HEK293 (cell line): ENCODE data around the gene NINJ2.
A peak's percentile ranks its signal among the peaks of the same experiment; 100 is the strongest.

Experiments used
- CTCF ChIA-PET: fragments of 350-600 bp; formaldehyde crosslinking; extraction: SDS; loops from one replicate; lab custom pipeline; 2021; ENCODE audit warnings: antibody characterized with exemption; lab: Yijun Ruan, JAX
- POLR2A ChIA-PET: fragments of 300-600 bp; formaldehyde crosslinking; extraction: SDS; loops from one replicate; lab custom pipeline; 2020; ENCODE audit warnings: antibody characterized with exemption, inconsistent platforms; lab: Yijun Ruan, JAX
- H3K27ac ChIP-seq: fragments of 200-500 bp; sonication (Bioruptor generic); 2 replicates; pipeline ENCODE4 v1.5.1; 2014; ENCODE audit warnings: low read depth, low read length, control low read depth, inconsistent platforms; ENCODE audit errors: extremely low read depth
- H3K36me3 ChIP-seq, 2 experiments: fragments of 200-500 bp in 1 of 2; sonication (Bioruptor generic) in 1 of 2; 1 replicate in 1 of 2; 2 replicates in 1 of 2; pipeline ENCODE4 v1.5.1; 2014 to 2017; ENCODE audit warnings: inconsistent platforms in 2 of 2, low read length in 2 of 2; ENCODE audit not compliant: control insufficient read depth in 2 of 2, insufficient read depth in 1 of 2
- H3K4me1 ChIP-seq: fragments of 200-500 bp; sonication (Bioruptor generic); 2 replicates; pipeline ENCODE4 v1.5.1; 2014; ENCODE audit warnings: mild to moderate bottlenecking, low read length, inconsistent platforms; ENCODE audit not compliant: control insufficient read depth, insufficient read depth
- H3K4me3 ChIP-seq: 2 replicates; pipeline ENCODE4 v1.5.1; 2011; ENCODE audit warnings: low read depth, mild to moderate bottlenecking, control low read depth, low read length, moderate library complexity
- H3K9me3 ChIP-seq: fragments of 200-500 bp; sonication (Bioruptor generic); 2 replicates; pipeline ENCODE4 v1.5.1; 2014; ENCODE audit warnings: low read depth, low read length, inconsistent platforms; ENCODE audit not compliant: control insufficient read depth, insufficient read depth
- EGR2 ChIP-seq: fragments of 450-650 bp; formaldehyde crosslinking; IDR thresholded peaks from 2 replicates; pipeline ENCODE4 v1.5.1; 2016; ENCODE audit warnings: low read depth, missing biosample characterization, missing genetic modification characterization
- GLIS2 ChIP-seq: fragments of 450-650 bp; formaldehyde crosslinking; IDR thresholded peaks from 2 replicates; pipeline ENCODE4 v1.5.1; 2016; ENCODE audit warnings: missing biosample characterization, missing genetic modification characterization
- HOXD13 ChIP-seq: sonication (generic); formaldehyde crosslinking; IDR thresholded peaks from 2 replicates; pipeline ENCODE4 v1.8.0; 2022; ENCODE audit warnings: missing genetic modification reagents, borderline replicate concordance
- IKZF3 ChIP-seq: fragments of 450-650 bp; IDR thresholded peaks from 2 replicates; pipeline ENCODE4 v1.5.0; 2018; ENCODE audit warnings: missing biosample characterization, mild to moderate bottlenecking, missing genetic modification characterization, moderate library complexity
- KLF7 ChIP-seq: fragments of 450-650 bp; formaldehyde crosslinking; IDR thresholded peaks from 2 replicates; pipeline ENCODE4 v1.5.1; 2016; ENCODE audit warnings: missing biosample characterization, missing genetic modification characterization, borderline replicate concordance
- SETDB1 ChIP-seq: IDR thresholded peaks from one replicate; pipeline ENCODE4 v1.6.1; 2017; ENCODE audit warnings: mild to moderate bottlenecking, low read length, moderate library complexity, mixed read lengths; ENCODE audit not compliant: insufficient read length
- ZBTB10 ChIP-seq: fragments of 450-650 bp; formaldehyde crosslinking; IDR thresholded peaks from 2 replicates; pipeline ENCODE4 v1.5.1; 2016; ENCODE audit warnings: missing biosample characterization, missing genetic modification characterization
- ZBTB7A ChIP-seq: fragments of 450-650 bp; formaldehyde crosslinking; IDR thresholded peaks from 2 replicates; pipeline ENCODE4 v1.5.1; 2016; ENCODE audit warnings: low read depth, missing biosample characterization, missing genetic modification characterization
- ZFHX2 ChIP-seq: fragments of 450-650 bp; formaldehyde crosslinking; conservative IDR thresholded peaks from 2 replicates; pipeline ENCODE4 v1.5.1; 2016; ENCODE audit warnings: missing biosample characterization, missing genetic modification characterization
- ZNF10 ChIP-seq: fragments of 450-650 bp; formaldehyde crosslinking; IDR thresholded peaks from 2 replicates; pipeline ENCODE4 v1.5.1; 2017; ENCODE audit warnings: missing biosample characterization, missing genetic modification characterization
- ZNF202 ChIP-seq: fragments of 450-650 bp; formaldehyde crosslinking; IDR thresholded peaks from 2 replicates; pipeline ENCODE4 v1.5.1; 2016; ENCODE audit warnings: missing biosample characterization, missing genetic modification characterization, borderline replicate concordance
- ZNF211 ChIP-seq: fragments of 450-650 bp; formaldehyde crosslinking; IDR thresholded peaks from 2 replicates; pipeline ENCODE4 v1.5.1; 2016; ENCODE audit warnings: low read depth, missing biosample characterization, missing genetic modification characterization
- ZNF324 ChIP-seq: fragments of 450-650 bp; formaldehyde crosslinking; IDR thresholded peaks from 2 replicates; pipeline ENCODE4 v1.5.1; 2016; ENCODE audit warnings: missing biosample characterization, missing genetic modification characterization
- ZNF350 ChIP-seq: fragments of 450-650 bp; formaldehyde crosslinking; IDR thresholded peaks from 2 replicates; pipeline ENCODE4 v1.5.0; 2017; ENCODE audit warnings: missing biosample characterization, mild to moderate bottlenecking, missing genetic modification characterization
- ZNF416 ChIP-seq: fragments of 450-650 bp; formaldehyde crosslinking; IDR thresholded peaks from 2 replicates; pipeline ENCODE4 v1.5.1; 2016; ENCODE audit warnings: missing biosample characterization, missing genetic modification characterization
- ZNF701 ChIP-seq: fragments of 450-650 bp; formaldehyde crosslinking; IDR thresholded peaks from 2 replicates; pipeline ENCODE4 v1.5.1; 2016; ENCODE audit warnings: missing biosample characterization, missing genetic modification characterization
- ZNF76 ChIP-seq: fragments of 450-650 bp; formaldehyde crosslinking; IDR thresholded peaks from 2 replicates; pipeline ENCODE4; 2016; ENCODE audit warnings: low read depth, missing biosample characterization, missing genetic modification characterization, borderline replicate concordance
- ZNF776 ChIP-seq: fragments of 450-650 bp; formaldehyde crosslinking; IDR thresholded peaks from 2 replicates; pipeline ENCODE4 v1.5.0; 2017; ENCODE audit warnings: missing biosample characterization, missing genetic modification characterization, borderline replicate concordance
- ZNF830 ChIP-seq: fragments of 450-650 bp; IDR thresholded peaks from 2 replicates; pipeline ENCODE4 v1.5.0; 2018; ENCODE audit warnings: missing biosample characterization, missing genetic modification characterization, low read depth, mild to moderate bottlenecking, moderate library complexity
- TF ChIP-seq, protein P1 (sequence below): fragments of 450-650 bp; formaldehyde crosslinking; IDR thresholded peaks from 2 replicates; pipeline ENCODE4 v1.5.1; 2016; ENCODE audit warnings: missing biosample characterization, missing genetic modification characterization, borderline replicate concordance

The NINJ2 gene

GRCh38 chr12:574475-575128 lies 88.6 kb downstream of the NINJ2 start:
- CTCF ChIA-PET: interaction anchor here (1.2 to 3.8 kb wide), 4 partner anchors 176 to 1060 kb away, joined by 3 to 46 read pairs (median 22); no protein-coding TSS in a partner anchor
- no peak overlapping the region for H3K27ac ChIP-seq
- H3K4me1 ChIP-seq: peaks cover 9% of the 10 kb centered on the region
- no peaks in the 10 kb centered on the region for H3K9me3 ChIP-seq
- no peaks in the 10 kb centered on the region for H3K36me3 ChIP-seq
- POLR2A ChIA-PET: interaction anchor here (1.9 to 2.3 kb wide), 2 partner anchors 176 to 375 kb away, joined by 4 to 26 read pairs; partner anchors contain the start of gene RAD52
- no peak overlapping the region for H3K4me3 ChIP-seq
- TF ChIP-seq SETDB1 (peak; percentile 71), ZFHX2 (tag by site-specific recombination) (peak; percentile 92), KLF7 (tag by site-specific recombination) (no peak), EGR2 (peak; percentile 92)

DNA sequence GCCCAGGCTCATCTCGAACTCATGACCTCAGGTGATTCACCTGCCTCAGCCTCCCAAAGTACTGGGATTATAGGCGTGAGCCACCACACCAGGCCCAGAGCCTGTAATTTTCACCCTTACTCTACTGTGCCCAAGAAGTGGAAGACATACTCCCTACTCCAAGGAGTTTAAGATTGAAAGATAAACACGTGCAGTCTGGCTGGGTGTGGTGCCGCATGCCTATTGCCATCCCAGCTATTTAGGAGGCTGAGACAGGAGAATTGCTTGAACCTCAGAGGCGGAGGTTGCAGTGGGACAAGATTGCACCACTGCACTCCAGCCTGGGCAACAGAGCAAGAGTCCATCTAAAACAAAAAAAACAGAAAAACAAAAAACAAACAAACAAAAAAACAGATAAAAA lies 90.0 kb downstream of the NINJ2 start:
- TF ChIP-seq ZBTB10 (tag by site-specific recombination): no peak
- TF ChIP-seq ZNF76 (tag by site-specific recombination): no peak
- TF ChIP-seq ZBTB7A (tag by site-specific recombination): no peak
- TF ChIP-seq ZNF830: no peak
- TF ChIP-seq HOXD13 (CRISPR knock-in tag): no peak
- no peak for TF ChIP-seq ZNF324
- no peak for TF ChIP-seq ZNF701 (tag by site-specific recombination)
- TF ChIP-seq ZNF416 (tag by site-specific recombination): no peak
- TF ChIP-seq ZNF10 (tag by site-specific recombination): no peak
- TF ChIP-seq ZNF776 (tag by site-specific recombination): no peak
- TF ChIP-seq IKZF3 (tag by site-specific recombination): no peak
- no peak for TF ChIP-seq ZNF350
- no peak for TF ChIP-seq ZNF211 (tag by site-specific recombination)
- no peak for TF ChIP-seq ZNF202
- TF ChIP-seq, protein P1, sequence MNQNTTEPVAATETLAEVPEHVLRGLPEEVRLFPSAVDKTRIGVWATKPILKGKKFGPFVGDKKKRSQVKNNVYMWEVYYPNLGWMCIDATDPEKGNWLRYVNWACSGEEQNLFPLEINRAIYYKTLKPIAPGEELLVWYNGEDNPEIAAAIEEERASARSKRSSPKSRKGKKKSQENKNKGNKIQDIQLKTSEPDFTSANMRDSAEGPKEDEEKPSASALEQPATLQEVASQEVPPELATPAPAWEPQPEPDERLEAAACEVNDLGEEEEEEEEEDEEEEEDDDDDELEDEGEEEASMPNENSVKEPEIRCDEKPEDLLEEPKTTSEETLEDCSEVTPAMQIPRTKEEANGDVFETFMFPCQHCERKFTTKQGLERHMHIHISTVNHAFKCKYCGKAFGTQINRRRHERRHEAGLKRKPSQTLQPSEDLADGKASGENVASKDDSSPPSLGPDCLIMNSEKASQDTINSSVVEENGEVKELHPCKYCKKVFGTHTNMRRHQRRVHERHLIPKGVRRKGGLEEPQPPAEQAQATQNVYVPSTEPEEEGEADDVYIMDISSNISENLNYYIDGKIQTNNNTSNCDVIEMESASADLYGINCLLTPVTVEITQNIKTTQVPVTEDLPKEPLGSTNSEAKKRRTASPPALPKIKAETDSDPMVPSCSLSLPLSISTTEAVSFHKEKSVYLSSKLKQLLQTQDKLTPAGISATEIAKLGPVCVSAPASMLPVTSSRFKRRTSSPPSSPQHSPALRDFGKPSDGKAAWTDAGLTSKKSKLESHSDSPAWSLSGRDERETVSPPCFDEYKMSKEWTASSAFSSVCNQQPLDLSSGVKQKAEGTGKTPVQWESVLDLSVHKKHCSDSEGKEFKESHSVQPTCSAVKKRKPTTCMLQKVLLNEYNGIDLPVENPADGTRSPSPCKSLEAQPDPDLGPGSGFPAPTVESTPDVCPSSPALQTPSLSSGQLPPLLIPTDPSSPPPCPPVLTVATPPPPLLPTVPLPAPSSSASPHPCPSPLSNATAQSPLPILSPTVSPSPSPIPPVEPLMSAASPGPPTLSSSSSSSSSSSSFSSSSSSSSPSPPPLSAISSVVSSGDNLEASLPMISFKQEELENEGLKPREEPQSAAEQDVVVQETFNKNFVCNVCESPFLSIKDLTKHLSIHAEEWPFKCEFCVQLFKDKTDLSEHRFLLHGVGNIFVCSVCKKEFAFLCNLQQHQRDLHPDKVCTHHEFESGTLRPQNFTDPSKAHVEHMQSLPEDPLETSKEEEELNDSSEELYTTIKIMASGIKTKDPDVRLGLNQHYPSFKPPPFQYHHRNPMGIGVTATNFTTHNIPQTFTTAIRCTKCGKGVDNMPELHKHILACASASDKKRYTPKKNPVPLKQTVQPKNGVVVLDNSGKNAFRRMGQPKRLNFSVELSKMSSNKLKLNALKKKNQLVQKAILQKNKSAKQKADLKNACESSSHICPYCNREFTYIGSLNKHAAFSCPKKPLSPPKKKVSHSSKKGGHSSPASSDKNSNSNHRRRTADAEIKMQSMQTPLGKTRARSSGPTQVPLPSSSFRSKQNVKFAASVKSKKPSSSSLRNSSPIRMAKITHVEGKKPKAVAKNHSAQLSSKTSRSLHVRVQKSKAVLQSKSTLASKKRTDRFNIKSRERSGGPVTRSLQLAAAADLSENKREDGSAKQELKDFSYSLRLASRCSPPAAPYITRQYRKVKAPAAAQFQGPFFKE: no peak
- no peak for TF ChIP-seq GLIS2 (tag by site-specific recombination)
- ChIA-PET CTCF (no interaction called here), POLR2A (no interaction called here)
- Histone ChIP-seq H3K4me1 (peaks cover 9% of the 10 kb centered on the region), H3K9me3 (no peaks in the 10 kb centered on the region), H3K36me3 (no peaks in the 10 kb centered on the region), H3K4me3 (no peak overlapping the region), H3K27ac (no peak overlapping the region)
